Measurements from ENCODE around the gene TOB1. TPM values are rescaled to one million over a fixed set of nuclear protein-coding genes. Genes with fewer than 3 reads are reported as not detected.

TOB1 gene
- total and polyA plus RNA-seq, 2 donors (not counting 1 experiment from before 2014, with no cell fraction given): 23.3 to 28.9 TPM

GRCh38 chr17:50911890-50912289 is 45.7 kb upstream of the TOB1 start:
- CTCF ChIA-PET: interaction anchor here (0.8 to 1.4 kb wide), 2 partner anchors 44 to 60 kb away, joined by 3 to 4 read pairs; no protein-coding TSS in a partner anchor

GRCh38 chr17:50911450-50911849 is 45.3 kb upstream of the TOB1 start:
- Histone ChIP-seq H3K4me1 (ENCODE audit: control insufficient read depth in 2 of 2, insufficient read depth in 2 of 2, low read length in 2 of 2) (peaks cover 0 to 4% of the 10 kb centered on the region in 2 donors), H3K9ac (ENCODE audit: low read length) (no peak overlapping the region), H3K4me2 (replicated peaks; ENCODE audit: low read depth, low read length, poor library complexity, severe bottlenecking) (no peak overlapping the region), H3K79me2 (ENCODE audit: control insufficient read depth, insufficient read depth, low read length) (no peaks in the 10 kb centered on the region), H3K9me3 (ENCODE audit: control extremely low read depth in 1 of 3, control insufficient read depth in 2 of 3, insufficient read depth in 1 of 3, low read length in 2 of 3) (no peaks in the 10 kb centered on the region), H3K27ac (ENCODE audit: low read length in 2 of 2) (no peak overlapping the region), H3K4me3 (ENCODE audit: control extremely low read depth in 1 of 5, extremely low read depth in 1 of 5, insufficient read depth in 1 of 5, low read depth in 2 of 5, low read length in 4 of 5) (no peak overlapping the region), H3K27me3 (replicated peaks in 1 of 4; ENCODE audit: control extremely low read depth in 1 of 4, control insufficient read depth in 3 of 4, insufficient read depth in 4 of 4, low read length in 3 of 4) (no peaks in the 10 kb centered on the region), H2AFZ (ENCODE audit: insufficient read depth, low read depth, low read length, poor library complexity, severe bottlenecking) (no peak overlapping the region), H4K20me1 (ENCODE audit: control insufficient read depth, insufficient read depth, low read length, poor library complexity, severe bottlenecking) (no peaks in the 10 kb centered on the region), H3K36me3 (replicated peaks in 1 of 2; ENCODE audit: control extremely low read depth in 1 of 2, control insufficient read depth in 1 of 2, extremely low read depth in 1 of 2, insufficient read depth in 2 of 2, low read length in 1 of 2) (no peaks in the 10 kb centered on the region)
- Mint-ChIP-seq H3K9me3 (ENCODE audit: insufficient read depth) (no peaks in the 10 kb centered on the region), H3K27me3 (no peaks in the 10 kb centered on the region), H3K4me3 (no peak overlapping the region), H3K27ac (no peak overlapping the region), H3K4me1 (peaks cover 8% of the 10 kb centered on the region)
- TF ChIP-seq EZH2 (IDR thresholded peaks at IDR 0.05; ENCODE audit: borderline replicate concordance, insufficient read depth, low read depth, low read length, poor library complexity, severe bottlenecking): no peak
- no peak for TF ChIP-seq CTCF (IDR thresholded peaks at IDR 0.05)
- ATAC-seq (ENCODE audit: low read depth): no peak
- intact Hi-C loops (cut with micrococcal nuclease): no loop called here
- WGBS (ENCODE audit: insufficient coverage): 86% methylated on average over 4 of the region's 6 CpGs
- ChIA-PET CTCF (interaction anchor here (0.8 to 1.4 kb wide), 2 partner anchors 45 to 59 kb away, joined by 3 to 4 read pairs; no protein-coding TSS in a partner anchor), POLR2A (interaction anchor here (0.8 kb wide), 1 partner anchor 45 kb away, joined by 3 read pairs; the partner anchor contains the start of gene TOB1)
- DNase-seq: no peak

More at GRCh38 chr17:50911890-50912289, 45.7 kb upstream of the TOB1 start:
- intact Hi-C loops (cut with micrococcal nuclease): no loop called here
- ATAC-seq (ENCODE audit: low read depth) (no peak), DNase-seq (no peak)
- Histone ChIP-seq H3K9me3 (ENCODE audit: control extremely low read depth in 1 of 3, control insufficient read depth in 2 of 3, insufficient read depth in 1 of 3, low read length in 2 of 3) (no peaks in the 10 kb centered on the region), H3K79me2 (ENCODE audit: control insufficient read depth, insufficient read depth, low read length) (no peaks in the 10 kb centered on the region), H3K9ac (ENCODE audit: low read length) (no peak overlapping the region), H3K36me3 (replicated peaks in 1 of 2; ENCODE audit: control extremely low read depth in 1 of 2, control insufficient read depth in 1 of 2, extremely low read depth in 1 of 2, insufficient read depth in 2 of 2, low read length in 1 of 2) (no peaks in the 10 kb centered on the region), H4K20me1 (ENCODE audit: control insufficient read depth, insufficient read depth, low read length, poor library complexity, severe bottlenecking) (no peaks in the 10 kb centered on the region), H3K27me3 (replicated peaks in 1 of 4; ENCODE audit: control extremely low read depth in 1 of 4, control insufficient read depth in 3 of 4, insufficient read depth in 4 of 4, low read length in 3 of 4) (no peaks in the 10 kb centered on the region), H3K4me3 (ENCODE audit: control extremely low read depth in 1 of 5, extremely low read depth in 1 of 5, insufficient read depth in 1 of 5, low read depth in 2 of 5, low read length in 4 of 5) (no peak overlapping the region), H3K4me2 (replicated peaks; ENCODE audit: low read depth, low read length, poor library complexity, severe bottlenecking) (no peak overlapping the region), H3K27ac (ENCODE audit: low read length in 2 of 2) (no peak overlapping the region), H2AFZ (ENCODE audit: insufficient read depth, low read depth, low read length, poor library complexity, severe bottlenecking) (no peak overlapping the region), H3K4me1 (ENCODE audit: control insufficient read depth in 2 of 2, insufficient read depth in 2 of 2, low read length in 2 of 2) (peaks cover 0 to 7% of the 10 kb centered on the region in 2 donors)
- H3K4me3 Mint-ChIP-seq: no peak overlapping the region
- 100% methylated on average over 4 of the region's 4 CpGs for WGBS (ENCODE audit: insufficient coverage)
- peaks cover 11% of the 10 kb centered on the region for H3K4me1 Mint-ChIP-seq
- POLR2A ChIA-PET: interaction anchor here (0.8 kb wide), 1 partner anchor 46 kb away, joined by 3 read pairs; the partner anchor contains the start of gene TOB1
- no peaks in the 10 kb centered on the region for H3K27me3 Mint-ChIP-seq
- H3K27ac Mint-ChIP-seq: no peak overlapping the region
- H3K9me3 Mint-ChIP-seq (ENCODE audit: insufficient read depth): no peaks in the 10 kb centered on the region
- no peak for TF ChIP-seq EZH2 (IDR thresholded peaks at IDR 0.05; ENCODE audit: borderline replicate concordance, insufficient read depth, low read depth, low read length, poor library complexity, severe bottlenecking)
- no peak for TF ChIP-seq CTCF (IDR thresholded peaks at IDR 0.05)
